ENCODE data around the gene WTIP. TPM values are rescaled to one million over a fixed set of nuclear protein-coding genes. Genes with fewer than 3 reads are reported as not detected.

WTIP gene
- total and polyA plus RNA-seq, 7 donors: 2.6 to 21.4 (median 2.9) TPM

DNA sequence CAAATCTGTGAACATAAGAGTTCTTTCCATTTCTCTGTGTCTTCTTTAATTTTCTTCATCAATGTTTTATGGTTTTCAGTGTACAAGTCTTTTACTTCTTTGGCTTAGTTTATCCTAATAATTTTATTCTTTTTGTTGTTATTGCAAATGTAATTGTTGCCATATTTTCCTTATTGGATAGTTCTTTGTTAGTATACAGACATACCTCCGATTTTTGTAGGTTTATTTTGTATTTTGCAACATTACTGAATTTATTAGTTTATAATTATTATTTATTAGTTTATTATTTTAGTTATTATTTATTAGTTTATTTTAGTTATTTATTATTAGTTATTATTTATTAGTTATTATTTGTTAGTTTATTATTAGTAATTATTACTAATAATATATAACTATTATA, 43.4 kb downstream of the WTIP start:
- H3K9me3 ChIP-seq: no peaks in the 10 kb centered on the region
- 83 to 86% (median 85%) methylated on average over 1 of the region's 1 CpG for WGBS, 3 donors
- intact Hi-C loops (cut with DNase I): no loop called here

DNA sequence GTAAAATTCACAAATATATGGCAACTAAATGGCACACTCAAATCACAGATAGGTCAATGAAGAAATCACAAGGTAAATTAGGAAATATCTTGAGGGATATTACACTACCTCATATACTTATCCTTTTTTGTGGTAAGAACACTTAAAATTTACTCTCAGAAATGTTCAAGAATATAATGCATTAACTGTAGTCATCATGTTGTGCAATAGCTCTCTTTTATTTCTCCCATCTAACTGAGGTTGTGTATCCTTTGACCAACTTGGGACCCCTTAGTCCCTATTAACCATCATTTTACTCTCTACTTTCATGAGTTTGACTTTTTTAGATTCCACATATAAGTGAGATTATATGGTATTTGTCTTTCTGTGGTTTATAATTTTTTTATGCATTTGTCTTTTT, 52.6 kb downstream of the WTIP start:
- H3K27ac ChIP-seq: no peak overlapping the region

More for the DNA sequence above, 43.4 kb downstream of the WTIP start:
- Histone ChIP-seq H3K4me3 (no peak overlapping the region), H3K36me3 (ENCODE audit: insufficient read depth in 1 of 2, low read depth in 1 of 2) (no peaks in the 10 kb centered on the region), H3K27me3 (ENCODE audit: insufficient read depth in 3 of 3, low read length in 2 of 3) (peaks cover 0 to 12% (median 0%) of the 10 kb centered on the region in 3 donors), H3K27ac (no peak overlapping the region), H3K4me1 (no peaks in the 10 kb centered on the region)
- no peak for ATAC-seq
- TF ChIP-seq, protein P1, sequence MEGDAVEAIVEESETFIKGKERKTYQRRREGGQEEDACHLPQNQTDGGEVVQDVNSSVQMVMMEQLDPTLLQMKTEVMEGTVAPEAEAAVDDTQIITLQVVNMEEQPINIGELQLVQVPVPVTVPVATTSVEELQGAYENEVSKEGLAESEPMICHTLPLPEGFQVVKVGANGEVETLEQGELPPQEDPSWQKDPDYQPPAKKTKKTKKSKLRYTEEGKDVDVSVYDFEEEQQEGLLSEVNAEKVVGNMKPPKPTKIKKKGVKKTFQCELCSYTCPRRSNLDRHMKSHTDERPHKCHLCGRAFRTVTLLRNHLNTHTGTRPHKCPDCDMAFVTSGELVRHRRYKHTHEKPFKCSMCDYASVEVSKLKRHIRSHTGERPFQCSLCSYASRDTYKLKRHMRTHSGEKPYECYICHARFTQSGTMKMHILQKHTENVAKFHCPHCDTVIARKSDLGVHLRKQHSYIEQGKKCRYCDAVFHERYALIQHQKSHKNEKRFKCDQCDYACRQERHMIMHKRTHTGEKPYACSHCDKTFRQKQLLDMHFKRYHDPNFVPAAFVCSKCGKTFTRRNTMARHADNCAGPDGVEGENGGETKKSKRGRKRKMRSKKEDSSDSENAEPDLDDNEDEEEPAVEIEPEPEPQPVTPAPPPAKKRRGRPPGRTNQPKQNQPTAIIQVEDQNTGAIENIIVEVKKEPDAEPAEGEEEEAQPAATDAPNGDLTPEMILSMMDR (IDR thresholded peaks at IDR 0.05): no peak
- no peak for DNase-seq

DNA sequence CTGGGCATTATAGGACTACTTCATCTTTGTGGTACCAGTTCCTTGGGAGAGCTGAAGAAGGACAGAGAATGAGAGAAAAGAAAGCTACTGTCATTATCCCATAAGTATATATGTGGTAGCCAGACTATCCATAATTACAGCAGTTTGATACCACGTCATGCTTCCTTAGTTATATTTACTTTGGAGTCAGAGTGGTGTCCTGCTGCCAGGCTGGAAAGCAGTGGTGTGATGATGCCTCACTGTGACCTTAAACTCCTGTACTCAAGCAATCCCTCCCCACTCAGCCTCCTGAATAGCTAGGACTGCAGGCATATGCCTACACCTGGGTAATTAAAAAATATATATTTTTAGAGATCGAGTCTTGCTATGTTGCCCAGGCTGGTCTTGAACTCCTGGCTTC, 57.8 kb downstream of the WTIP start:
- H3K9me3 ChIP-seq: peaks cover 15% of the 10 kb centered on the region
- TF ChIP-seq, protein P1 (IDR thresholded peaks at IDR 0.05): no peak
- no peak overlapping the region for H3K4me3 ChIP-seq
- no peak for ATAC-seq
- peaks cover 0 to 2% (median 0%) of the 10 kb centered on the region in 3 donors for H3K27me3 ChIP-seq (ENCODE audit: insufficient read depth in 3 of 3, low read length in 2 of 3)
- intact Hi-C loops (cut with DNase I): no loop called here
- WGBS, 3 donors: 55 to 62% (median 55%) methylated on average over 2 of the region's 2 CpGs
- H3K36me3 ChIP-seq (ENCODE audit: insufficient read depth in 1 of 2, low read depth in 1 of 2): no peaks in the 10 kb centered on the region
- no peak overlapping the region for H3K27ac ChIP-seq
- no peaks in the 10 kb centered on the region for H3K4me1 ChIP-seq
- DNase-seq: no peak

More for the DNA sequence above, 52.6 kb downstream of the WTIP start:
- Histone ChIP-seq H3K36me3 (ENCODE audit: insufficient read depth in 1 of 2, low read depth in 1 of 2) (no peaks in the 10 kb centered on the region), H3K9me3 (no peaks in the 10 kb centered on the region), H3K4me3 (no peak overlapping the region), H3K27me3 (ENCODE audit: insufficient read depth in 3 of 3, low read length in 2 of 3) (peaks cover 0 to 2% (median 0%) of the 10 kb centered on the region in 3 donors), H3K4me1 (no peaks in the 10 kb centered on the region)
- ATAC-seq: no peak
- DNase-seq: no peak
- TF ChIP-seq, protein P1 (IDR thresholded peaks at IDR 0.05): no peak
- intact Hi-C loops (cut with DNase I): no loop called here

GRCh38 chr19:34540811-34541557, 59.4 kb downstream of the WTIP start:
- Histone ChIP-seq H3K4me1 (no peaks in the 10 kb centered on the region), H3K27me3 (ENCODE audit: insufficient read depth in 3 of 3, low read length in 2 of 3) (peaks cover 0 to under 1% (median 0%) of the 10 kb centered on the region in 3 donors), H3K27ac (no peak overlapping the region), H3K9me3 (peaks cover 15% of the 10 kb centered on the region), H3K4me3 (no peak overlapping the region), H3K36me3 (ENCODE audit: insufficient read depth in 1 of 2, low read depth in 1 of 2) (no peaks in the 10 kb centered on the region)
- intact Hi-C loops (cut with DNase I): no loop called here
- ATAC-seq (no peak), DNase-seq (no peak)
- TF ChIP-seq, protein P1 (IDR thresholded peaks at IDR 0.05): no peak
- 58 to 63% (median 60%) methylated on average over 3 of the region's 3 CpGs for WGBS, 3 donors

DNA sequence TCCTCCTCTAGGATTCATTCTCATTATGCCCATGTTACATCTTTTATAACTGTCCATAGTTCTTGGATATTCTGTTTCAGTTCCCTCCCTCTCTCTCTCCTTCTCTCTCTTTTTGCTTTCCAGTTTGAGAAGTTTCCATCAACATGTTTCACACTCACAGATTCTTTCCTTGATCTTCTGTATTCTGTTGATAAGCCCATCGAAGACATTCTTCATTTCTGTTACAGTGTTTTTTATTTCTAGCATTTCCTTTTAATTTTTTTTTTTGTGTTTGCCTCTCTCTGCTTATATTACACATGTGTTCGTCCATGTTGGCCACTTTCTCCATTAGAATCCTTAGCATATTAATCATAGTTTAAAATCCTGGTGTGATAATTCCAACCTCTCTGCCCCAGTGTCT, 68.3 kb downstream of the WTIP start:
- Histone ChIP-seq H3K27me3 (ENCODE audit: insufficient read depth in 3 of 3, low read length in 2 of 3) (peaks cover 0 to 7% (median 0%) of the 10 kb centered on the region in 3 donors), H3K4me3 (no peak overlapping the region), H3K27ac (no peak overlapping the region), H3K36me3 (ENCODE audit: insufficient read depth in 1 of 2, low read depth in 1 of 2) (no peaks in the 10 kb centered on the region), H3K4me1 (no peaks in the 10 kb centered on the region), H3K9me3 (peaks cover 11% of the 10 kb centered on the region)
- intact Hi-C loops (cut with DNase I): no loop called here
- whole genome bisulfite sequencing, 3 donors: 60 to 78% (median 71%) methylated on average over 2 of the region's 2 CpGs
- TF ChIP-seq, protein P1 (IDR thresholded peaks at IDR 0.05): no peak
- no peak for DNase-seq
- no peak for ATAC-seq

Data from psoas muscle (tissue), 8 donors.